Neural crest cell (in vitro differentiated cells): ENCODE data around the gene PNRC2. TPM values are rescaled to one million over a fixed set of nuclear protein-coding genes. Genes with fewer than 3 reads are reported as not detected.

Experiments used
- DNase-seq: peaks from one replicate; pipeline ENCODE4 v3.0.0; 2021; ENCODE audit warnings: low read depth, mixed read lengths, low spot score
- H3K27ac Mint-ChIP-seq: one replicate; pipeline ENCODE4 v1.8.0; 2021; ENCODE audit warnings: mild to moderate bottlenecking, mixed read lengths; ENCODE audit not compliant: unreplicated experiment
- H3K27me3 Mint-ChIP-seq: 2 replicates; pipeline ENCODE4 v1.8.0; 2021; ENCODE audit warnings: low read depth, mild to moderate bottlenecking, mixed read lengths
- H3K36me3 Mint-ChIP-seq: 2 replicates; pipeline ENCODE4 v1.8.0; 2021; ENCODE audit warnings: low read depth, mild to moderate bottlenecking, mixed read lengths
- H3K4me1 Mint-ChIP-seq: 2 replicates; pipeline ENCODE4 v1.8.0; 2021; ENCODE audit warnings: mixed read lengths
- H3K4me3 Mint-ChIP-seq: one replicate; pipeline ENCODE4 v1.8.0; 2021; ENCODE audit warnings: mild to moderate bottlenecking, mixed read lengths
- H3K9me3 Mint-ChIP-seq: 2 replicates; pipeline ENCODE4 v1.8.0; 2021; ENCODE audit warnings: mixed read lengths
- long read RNA-seq: library from polyadenylated mRNA; unstranded; transcript quantifications from one replicate; pipeline ENCODE4 v2.0.0, GENCODE V29; 2020
- total RNA-seq: library from RNA; stranded (reverse); gene quantifications from 2 replicates; pipeline ENCODE4 v1.2.1, GENCODE V29; 2021
- TF ChIP-seq, protein P1 (sequence below): fragments of 200-600 bp; sonication (generic); conservative IDR thresholded peaks from 2 replicates; pipeline ENCODE4 v1.5.0; 2021; ENCODE audit warnings: antibody characterized with exemption, mild to moderate bottlenecking

Gene PNRC2, protein sequence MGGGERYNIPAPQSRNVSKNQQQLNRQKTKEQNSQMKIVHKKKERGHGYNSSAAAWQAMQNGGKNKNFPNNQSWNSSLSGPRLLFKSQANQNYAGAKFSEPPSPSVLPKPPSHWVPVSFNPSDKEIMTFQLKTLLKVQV
- 178 and 189 TPM in 2 replicates for total RNA-seq
- long read RNA-seq, transcript PNRC2-202 (3 exons, 814 nt) = minor isoform, 19 of 523 reads
- long read RNA-seq, transcript PNRC2-204 (2 exons, 171 nt) = minor isoform, 11 of 523 reads
- long read RNA-seq, transcript PNRC2-201 (3 exons, 2,416 nt) = major isoform, 467 of 523 reads
- long read RNA-seq, partial matches to known transcripts = 0 of 523 reads
- long read RNA-seq, other reads (novel, unspliced or antisense) = 22 of 523 reads

DNA sequence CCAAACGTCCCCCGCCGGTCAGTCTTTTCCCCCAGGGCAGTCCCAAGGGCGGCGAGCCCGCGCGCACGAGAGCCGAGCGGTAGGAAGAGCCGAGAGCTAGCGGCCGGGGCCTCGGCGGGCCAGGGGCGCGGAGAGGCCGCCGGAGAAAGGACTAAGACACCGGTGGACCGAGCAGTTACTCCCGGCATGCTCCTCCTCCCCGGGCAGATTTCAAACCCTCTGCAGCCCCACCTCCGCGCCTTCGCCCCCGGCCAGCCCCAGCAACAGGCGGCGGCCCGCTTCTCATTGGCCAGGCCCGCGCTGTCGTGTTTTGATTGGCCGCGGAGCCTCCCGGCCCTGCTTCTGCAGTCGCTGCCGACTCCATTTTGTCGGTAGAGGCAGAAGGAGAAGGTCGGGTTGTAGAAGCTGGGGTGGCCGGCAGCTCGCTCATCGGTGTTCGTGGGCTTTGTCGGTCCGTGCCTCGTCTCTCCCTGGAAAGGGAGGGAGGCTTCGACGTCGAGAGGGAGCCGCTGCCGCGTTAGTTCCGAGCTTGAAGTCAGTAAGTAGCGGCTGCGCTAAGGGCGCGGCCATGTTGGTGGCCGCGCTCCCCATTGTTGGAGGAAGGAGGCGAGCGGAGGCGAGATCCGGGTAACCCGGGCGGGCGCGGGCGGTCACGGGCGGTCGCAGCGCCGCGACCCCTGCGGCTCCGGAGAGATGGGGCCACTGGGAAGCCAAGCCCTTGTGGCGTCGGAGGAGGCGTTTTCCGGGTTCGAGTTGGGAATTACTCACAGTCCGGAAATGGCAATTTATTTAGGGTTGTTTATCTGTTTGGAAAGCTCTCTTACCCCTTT lies at the start of gene PNRC2:
PNRC2 (plus strand) TSS at position 368 of the 830 bp plus-strand sequence. CDS start 1,630 bp downstream, outside the sequence.
- peak within 1 kb of the TSS; percentile 100 for H3K27ac Mint-ChIP-seq
- TF ChIP-seq, protein P1, sequence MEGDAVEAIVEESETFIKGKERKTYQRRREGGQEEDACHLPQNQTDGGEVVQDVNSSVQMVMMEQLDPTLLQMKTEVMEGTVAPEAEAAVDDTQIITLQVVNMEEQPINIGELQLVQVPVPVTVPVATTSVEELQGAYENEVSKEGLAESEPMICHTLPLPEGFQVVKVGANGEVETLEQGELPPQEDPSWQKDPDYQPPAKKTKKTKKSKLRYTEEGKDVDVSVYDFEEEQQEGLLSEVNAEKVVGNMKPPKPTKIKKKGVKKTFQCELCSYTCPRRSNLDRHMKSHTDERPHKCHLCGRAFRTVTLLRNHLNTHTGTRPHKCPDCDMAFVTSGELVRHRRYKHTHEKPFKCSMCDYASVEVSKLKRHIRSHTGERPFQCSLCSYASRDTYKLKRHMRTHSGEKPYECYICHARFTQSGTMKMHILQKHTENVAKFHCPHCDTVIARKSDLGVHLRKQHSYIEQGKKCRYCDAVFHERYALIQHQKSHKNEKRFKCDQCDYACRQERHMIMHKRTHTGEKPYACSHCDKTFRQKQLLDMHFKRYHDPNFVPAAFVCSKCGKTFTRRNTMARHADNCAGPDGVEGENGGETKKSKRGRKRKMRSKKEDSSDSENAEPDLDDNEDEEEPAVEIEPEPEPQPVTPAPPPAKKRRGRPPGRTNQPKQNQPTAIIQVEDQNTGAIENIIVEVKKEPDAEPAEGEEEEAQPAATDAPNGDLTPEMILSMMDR = no peak
- peaks cover 15% of the 10 kb centered on the region for H3K36me3 Mint-ChIP-seq
- H3K9me3 Mint-ChIP-seq = no peaks in the 10 kb centered on the region
- peaks cover 2% of the 10 kb centered on the region for H3K27me3 Mint-ChIP-seq
- peak within 1 kb of the TSS; percentile 100 for H3K4me3 Mint-ChIP-seq
- peak; percentile 96 for DNase-seq
- H3K4me1 Mint-ChIP-seq = peaks cover 43% of the 10 kb centered on the region

DNA sequence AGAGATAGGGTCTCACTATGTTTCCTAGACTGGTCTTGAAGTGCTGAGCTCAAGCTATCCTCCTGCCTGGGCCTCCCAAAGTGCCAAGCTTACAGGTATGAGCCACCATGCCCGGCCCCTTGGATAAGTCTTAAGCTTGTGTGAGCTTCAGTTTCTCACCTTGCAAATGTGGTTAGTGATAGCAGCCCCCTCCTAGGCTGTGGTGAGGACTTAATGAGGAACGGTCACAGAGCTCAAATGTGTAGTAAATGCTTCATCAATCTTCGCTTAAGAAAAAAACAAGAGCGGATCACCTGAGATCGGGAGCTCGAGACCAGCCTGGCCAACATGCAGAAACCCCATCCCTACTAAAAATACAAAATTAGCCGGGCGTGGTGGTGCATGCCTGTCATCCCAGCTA lies 49.5 kb upstream of the PNRC2 start:
- TF ChIP-seq, protein P1 = no peak
- no peak overlapping the region for H3K27ac Mint-ChIP-seq
- H3K27me3 Mint-ChIP-seq = peaks cover 26% of the 10 kb centered on the region
- DNase-seq = no peak
- no peak overlapping the region for H3K4me3 Mint-ChIP-seq
- no peaks in the 10 kb centered on the region for H3K9me3 Mint-ChIP-seq
- H3K4me1 Mint-ChIP-seq = no peaks in the 10 kb centered on the region
- no peaks in the 10 kb centered on the region for H3K36me3 Mint-ChIP-seq

DNA sequence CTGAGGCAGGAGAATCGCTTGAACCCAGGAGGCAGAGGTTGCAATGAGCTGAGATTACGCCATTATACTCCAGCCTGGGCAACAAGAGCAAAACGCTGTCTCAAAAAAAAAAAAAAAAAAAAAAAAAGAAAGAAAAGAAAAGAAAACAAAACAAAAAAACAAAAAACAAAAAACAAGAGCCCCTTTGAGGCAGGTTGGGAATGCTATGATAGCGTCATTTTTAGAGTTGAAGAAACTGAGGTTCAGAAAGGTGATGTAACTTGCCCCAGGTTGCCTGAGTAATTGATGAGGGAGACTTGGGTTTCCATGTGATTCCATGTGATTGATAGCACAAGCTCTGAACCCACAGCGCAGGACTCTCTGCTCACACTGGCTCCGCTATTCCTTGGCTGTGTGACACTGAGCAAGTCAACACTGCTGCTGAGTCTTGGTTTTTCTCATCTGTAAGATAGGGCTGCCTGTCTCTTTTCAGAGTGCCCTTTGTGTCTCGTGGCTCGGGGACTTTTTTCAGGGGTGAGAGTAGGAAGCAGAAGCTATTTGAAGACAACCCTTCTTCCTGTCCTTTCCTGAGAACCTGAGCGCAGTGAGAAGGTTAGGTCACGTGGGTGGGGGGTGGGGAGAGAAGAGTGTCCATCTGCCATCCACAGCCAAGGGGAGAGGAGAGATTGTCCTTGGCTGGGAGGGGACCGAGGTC lies 48.9 kb upstream of the PNRC2 start:
- H3K9me3 Mint-ChIP-seq = no peaks in the 10 kb centered on the region

DNA sequence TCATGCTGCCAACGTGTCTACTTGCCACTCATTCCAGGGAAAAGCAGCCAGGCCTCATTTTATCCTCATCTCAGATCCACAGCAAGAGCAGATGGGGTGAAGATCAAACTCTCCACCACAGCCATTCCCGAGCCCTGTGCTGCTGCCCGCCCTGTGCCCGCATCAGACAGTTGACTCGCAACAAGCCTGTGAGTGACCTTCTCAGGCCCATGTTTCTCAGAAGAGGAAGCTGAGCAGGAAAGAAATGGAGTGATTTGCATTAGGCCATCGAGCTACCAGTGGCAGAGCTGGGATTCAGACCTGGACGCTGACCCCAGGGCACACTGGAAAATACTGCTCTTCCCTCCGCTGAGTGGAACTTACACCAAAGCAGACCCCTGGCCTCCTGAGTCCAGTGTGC lies 47.7 kb upstream of the PNRC2 start:
- H3K4me1 Mint-ChIP-seq = peaks cover 3% of the 10 kb centered on the region
- H3K9me3 Mint-ChIP-seq = no peaks in the 10 kb centered on the region
- DNase-seq = no peak
- no peak overlapping the region for H3K27ac Mint-ChIP-seq
- peaks cover 10% of the 10 kb centered on the region for H3K27me3 Mint-ChIP-seq
- TF ChIP-seq, protein P1 = no peak
- H3K4me3 Mint-ChIP-seq = no peak overlapping the region
- no peaks in the 10 kb centered on the region for H3K36me3 Mint-ChIP-seq

More for the DNA sequence above, 48.9 kb upstream of the PNRC2 start:
- Mint-ChIP-seq H3K27ac (no peak overlapping the region), H3K4me3 (no peak overlapping the region), H3K36me3 (no peaks in the 10 kb centered on the region), H3K4me1 (no peaks in the 10 kb centered on the region), H3K27me3 (peaks cover 20% of the 10 kb centered on the region)
- no peak for DNase-seq
- TF ChIP-seq, protein P1 = no peak

DNA sequence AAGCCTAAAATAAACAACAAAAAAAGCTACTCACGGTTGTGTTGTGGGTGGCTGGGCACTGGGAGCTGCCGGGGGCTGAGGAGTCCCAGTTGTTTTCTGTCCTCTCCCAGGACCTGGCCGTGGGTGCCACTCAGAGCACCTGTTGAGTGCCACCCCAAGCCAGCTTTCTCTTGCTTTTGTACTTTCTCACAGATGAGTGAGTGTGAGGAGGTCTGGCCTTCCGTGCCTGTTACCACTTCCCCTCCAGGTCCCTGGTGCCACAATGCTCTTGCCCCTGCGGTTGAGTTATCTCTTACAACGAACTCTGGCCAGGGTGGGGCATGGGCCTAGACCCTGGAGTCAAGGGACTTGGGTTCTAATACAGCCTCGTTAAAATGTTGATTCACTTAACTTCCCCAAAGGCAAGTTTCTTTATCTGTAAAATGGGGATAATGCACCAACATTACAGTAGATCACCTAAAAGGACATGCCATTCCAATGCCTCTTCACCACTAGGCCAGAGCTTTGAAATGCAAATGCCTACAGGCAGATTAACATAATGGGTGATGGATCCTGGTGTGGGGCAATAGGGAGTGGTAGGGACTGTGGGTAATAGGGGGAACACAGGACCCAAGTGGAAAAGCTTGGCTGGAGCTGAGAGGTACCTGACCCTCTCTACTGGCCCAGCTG lies 46.3 kb upstream of the PNRC2 start, which contains the start of gene CNR2:
CNR2 (minus strand) TSS at position 151 of the 669 bp plus-strand sequence. CDS start 37,745 bp downstream, outside the sequence.
- no peak within 1 kb of the TSS for H3K4me3 Mint-ChIP-seq
- no peaks in the 10 kb centered on the region for H3K9me3 Mint-ChIP-seq
- no peak for DNase-seq
- TF ChIP-seq, protein P1 = no peak
- peaks cover 10% of the 10 kb centered on the region for H3K27me3 Mint-ChIP-seq
- peaks cover 4% of the 10 kb centered on the region for H3K4me1 Mint-ChIP-seq
- no peaks in the 10 kb centered on the region for H3K36me3 Mint-ChIP-seq
- H3K27ac Mint-ChIP-seq = no peak within 1 kb of the TSS
